Measurements from ENCODE around the gene LAS1L. TPM values are rescaled to one million over a fixed set of nuclear protein-coding genes. Genes with fewer than 3 reads are reported as not detected.
"Not testable (repeated sequence)": the region's sequence is repeated elsewhere in the genome, so short reads cannot be mapped to it uniquely, and the experiment has no call there.

LAS1L gene
- total RNA-seq, 1 donor from 2014 or later: 22.9 TPM

DNA sequence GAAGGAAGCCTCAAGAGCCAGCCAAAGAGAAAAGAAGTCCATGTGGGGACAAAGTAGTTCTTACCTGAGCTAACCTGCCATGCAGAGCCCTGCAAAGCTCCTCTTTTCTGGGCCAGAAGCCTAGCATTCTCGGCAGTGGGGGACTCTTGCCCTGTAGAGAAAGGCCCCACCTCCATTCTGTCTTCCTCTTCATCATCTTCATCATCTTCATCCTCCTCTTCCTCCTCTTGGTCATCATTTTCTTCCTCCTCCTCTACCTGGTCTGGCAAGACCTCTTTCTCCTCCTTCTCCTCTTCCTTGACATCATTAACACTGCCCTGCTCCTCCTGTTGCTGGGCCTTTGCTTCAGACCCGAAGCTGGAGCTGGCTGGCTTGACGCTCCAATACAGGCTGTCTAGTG is 16.7 kb downstream of the LAS1L start:
- no peak for DNase-seq (ENCODE audit: low spot score)

DNA sequence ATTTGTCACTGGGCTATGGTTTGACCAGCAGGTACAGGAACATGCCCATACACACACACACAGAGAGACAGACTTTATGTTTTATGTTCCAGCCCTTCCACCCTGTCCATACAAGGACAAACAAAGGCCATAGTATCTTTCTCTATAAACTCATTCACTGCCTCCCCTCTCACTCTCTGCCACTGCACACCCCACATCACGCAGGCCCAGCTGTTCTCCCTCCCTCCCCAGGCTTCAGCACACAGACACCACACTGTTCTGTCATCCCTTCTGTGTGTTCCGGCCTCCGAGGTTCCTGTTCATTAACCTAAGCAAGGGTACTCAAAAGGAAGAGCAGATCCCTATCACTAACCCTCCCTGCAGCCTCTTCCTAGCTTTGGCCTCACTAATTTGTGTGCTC is 17.8 kb downstream of the LAS1L start:
- DNase-seq (ENCODE audit: low spot score): no peak

DNA sequence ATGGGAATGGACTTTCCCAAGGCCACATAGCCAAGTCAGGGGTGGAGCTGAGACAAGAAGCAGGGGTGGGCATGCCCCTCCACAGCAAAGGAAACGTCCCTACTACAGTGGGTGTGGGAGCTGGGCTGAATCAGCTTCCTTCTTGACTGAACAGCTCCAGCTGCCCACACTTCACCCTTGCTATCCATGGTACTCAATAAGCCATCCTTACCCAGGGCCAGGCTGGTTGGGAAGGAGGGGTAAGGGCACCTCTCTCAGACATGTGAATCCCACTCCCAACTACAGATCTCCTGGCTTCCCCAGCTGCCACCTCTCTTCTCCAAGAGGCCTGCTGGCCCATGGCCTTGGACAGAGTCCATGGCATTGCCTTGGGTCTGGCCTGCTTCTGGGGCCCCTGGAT is 21.0 kb downstream of the LAS1L start:
- DNase-seq (ENCODE audit: low spot score): no peak

DNA sequence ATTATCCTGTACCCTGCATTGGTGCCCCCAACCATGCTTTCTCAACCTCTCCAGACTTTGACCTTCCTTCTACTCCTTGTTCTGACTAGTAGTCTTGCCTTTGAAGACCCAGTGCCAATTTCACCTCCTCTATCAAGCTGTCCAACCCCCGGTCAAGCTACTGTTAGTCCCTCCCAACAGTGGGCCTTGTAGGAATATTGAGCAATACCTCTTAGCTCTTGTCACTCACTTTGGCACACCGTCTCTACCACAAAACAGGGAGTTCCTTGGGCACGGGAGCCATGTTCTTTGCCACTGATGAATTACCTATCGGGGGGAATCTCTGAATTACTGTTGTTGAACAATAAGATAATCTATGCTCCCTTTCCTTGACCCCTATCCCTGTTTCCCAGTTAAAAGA is 25.2 kb downstream of the LAS1L start:
- no peak for DNase-seq (ENCODE audit: low spot score)

- DNase-seq (ENCODE audit: low spot score): no peak
These were observed 25.7 kb downstream of the LAS1L start for GRCh38 chrX:65508851-65509250.

- DNase-seq (ENCODE audit: low spot score): no peak
These were observed 32.0 kb downstream of the LAS1L start for GRCh38 chrX:65502618-65503017.

GRCh38 chrX:65493431-65493830 is 41.2 kb downstream of the LAS1L start:
- no peak for DNase-seq (ENCODE audit: low spot score)

DNA sequence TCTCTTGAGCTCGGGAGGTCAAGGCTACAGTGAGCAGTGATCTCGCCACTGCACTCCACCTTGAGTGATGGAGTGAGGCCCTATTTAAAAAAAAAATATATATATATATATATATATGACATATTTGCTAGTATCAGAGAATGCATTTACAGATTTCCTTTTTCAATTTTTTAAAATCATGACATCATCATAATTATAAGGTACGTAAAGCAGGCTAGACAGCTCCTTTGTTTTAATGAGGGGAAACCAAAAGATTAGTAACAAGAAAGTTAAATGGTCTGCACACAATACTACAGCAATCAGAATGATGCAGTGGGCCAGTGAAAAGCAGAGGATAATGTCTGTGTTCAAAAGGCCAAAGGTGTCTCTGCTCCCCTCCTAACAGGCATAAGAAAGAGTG is 43.0 kb downstream of the LAS1L start:
- no peak for DNase-seq (ENCODE audit: low spot score)

DNA sequence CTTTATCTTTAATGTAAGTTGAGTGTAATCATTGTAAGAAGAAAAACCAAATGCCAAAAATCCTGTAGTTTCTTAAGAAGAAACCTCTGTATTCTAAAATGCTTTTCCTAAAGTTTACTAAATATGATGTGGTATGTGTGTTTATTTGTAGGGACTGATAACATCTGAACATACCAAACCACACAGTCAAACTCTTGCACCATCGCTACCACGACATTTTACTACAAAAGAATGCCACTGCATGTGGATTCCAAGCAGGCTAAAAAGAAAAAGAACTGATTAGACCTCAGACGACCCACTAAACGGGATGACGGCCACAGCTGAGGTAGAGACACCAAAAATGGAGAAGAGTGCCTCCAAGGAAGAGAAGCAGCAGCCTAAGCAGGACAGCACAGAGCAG is 46.1 kb downstream of the LAS1L start:
- DNase-seq (ENCODE audit: low spot score): no peak

DNA sequence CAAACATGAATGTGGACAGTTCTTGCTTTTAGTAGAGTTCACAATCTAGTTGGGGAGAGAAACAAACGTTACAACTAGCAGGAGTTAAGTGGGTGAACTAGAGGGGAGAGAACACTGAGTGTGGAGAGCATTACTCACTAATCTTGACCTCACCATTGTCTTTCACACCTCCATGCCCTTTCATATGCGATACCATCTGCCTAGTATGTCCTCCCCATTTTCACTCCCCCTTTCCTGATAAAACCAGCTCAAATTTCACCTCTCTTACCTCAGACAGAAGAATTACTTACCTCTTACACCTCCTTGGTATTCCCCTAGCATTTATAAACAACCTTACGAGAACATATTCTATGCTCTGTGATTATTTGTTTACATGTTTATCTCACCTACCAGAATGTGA is 53.6 kb downstream of the LAS1L start:
- DNase-seq (ENCODE audit: low spot score): no peak

- not testable (repeated sequence) for DNase-seq (ENCODE audit: low spot score)
These were observed 55.5 kb downstream of the LAS1L start for GRCh38 chrX:65479102-65479501.

GRCh38 chrX:65476564-65476963 is 58.0 kb downstream of the LAS1L start:
- no peak for DNase-seq (ENCODE audit: low spot score)

DNA sequence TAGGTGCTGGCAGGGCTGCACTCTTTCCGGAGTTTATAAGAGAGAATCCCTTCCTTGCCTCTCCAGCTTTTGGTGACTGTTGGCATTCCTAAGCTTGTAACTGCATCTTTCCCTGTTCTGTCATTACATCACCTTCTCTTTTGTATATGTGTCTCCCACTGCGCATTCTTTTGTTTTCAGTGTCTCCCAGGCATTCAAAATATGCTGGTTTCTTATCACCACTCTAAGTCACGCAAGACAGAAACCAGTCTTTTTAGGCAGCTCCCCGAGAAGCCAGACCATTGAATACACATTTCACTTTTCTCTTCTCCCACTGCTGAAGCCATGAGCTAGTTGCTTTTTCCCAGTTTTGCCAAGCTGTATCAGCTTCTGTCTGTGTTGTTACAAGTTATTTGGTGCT is 71.0 kb downstream of the LAS1L start:
- no peak for DNase-seq (ENCODE audit: low spot score)

Other genes with a start within 250 kb of the LAS1L start
- gene MSN, start 132.9 kb upstream of the LAS1L start, total RNA-seq (ENCODE audit: insufficient read depth, low replicate concordance): 116 TPM

All from umbilical cord (tissue), 2 donors.